HG03469 (cell line): Measurements from ENCODE around the gene SMYD3.
"Not testable (repeated sequence)": the region's sequence is repeated elsewhere in the genome, so short reads cannot be mapped to it uniquely, and the experiment has no call there.

ENCODE experiments used
- ATAC-seq: cut with Tn5 transposase; IDR thresholded peaks from one replicate; pipeline ENCODE4 v1.9.1; 2021; ENCODE audit warnings: mild to moderate bottlenecking, moderate library complexity, moderate number of reproducible peaks; ENCODE audit not compliant: unreplicated experiment

The SMYD3 gene

DNA sequence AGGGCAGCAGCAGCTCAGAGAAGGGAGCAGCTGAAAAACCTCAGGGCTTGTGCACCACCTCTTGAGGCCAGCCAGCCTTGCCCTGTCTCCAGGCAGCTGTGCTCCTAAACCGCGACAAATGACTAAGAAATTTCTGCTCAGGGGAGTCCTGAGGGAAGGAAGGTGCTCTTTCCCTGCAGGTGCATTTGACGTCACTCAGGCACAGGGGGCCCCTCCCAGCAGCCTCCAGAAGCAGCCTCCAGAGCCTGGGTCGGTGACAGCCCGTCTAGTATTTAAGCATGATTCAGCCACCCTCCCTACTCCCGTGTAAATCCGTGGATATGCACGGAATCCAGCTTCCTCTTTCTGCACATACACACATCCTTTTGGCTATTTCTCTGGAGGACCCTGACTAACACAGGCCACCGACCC is 791.8 kb downstream of the SMYD3 start:
- no peak for ATAC-seq

DNA sequence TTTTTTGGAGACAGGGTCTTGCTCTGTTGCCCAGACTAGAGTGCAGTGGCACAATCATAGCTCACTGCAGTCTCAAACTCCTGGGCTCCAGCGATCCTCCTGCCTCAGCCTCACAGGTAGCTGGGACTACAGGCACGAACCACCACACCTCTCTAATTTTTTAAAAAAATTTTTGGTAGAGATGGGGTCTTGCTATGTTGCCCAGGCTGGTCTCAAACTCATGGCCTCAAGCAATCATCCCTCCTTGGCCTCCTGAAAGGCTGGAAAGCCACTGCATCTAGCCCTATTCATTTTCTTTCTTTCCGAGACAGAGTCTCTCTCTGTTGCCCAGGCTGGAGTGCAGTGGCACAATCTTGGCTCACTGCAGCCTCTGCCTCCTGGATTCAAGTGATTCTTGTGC is 793.1 kb downstream of the SMYD3 start:
- not testable (repeated sequence) for ATAC-seq

DNA sequence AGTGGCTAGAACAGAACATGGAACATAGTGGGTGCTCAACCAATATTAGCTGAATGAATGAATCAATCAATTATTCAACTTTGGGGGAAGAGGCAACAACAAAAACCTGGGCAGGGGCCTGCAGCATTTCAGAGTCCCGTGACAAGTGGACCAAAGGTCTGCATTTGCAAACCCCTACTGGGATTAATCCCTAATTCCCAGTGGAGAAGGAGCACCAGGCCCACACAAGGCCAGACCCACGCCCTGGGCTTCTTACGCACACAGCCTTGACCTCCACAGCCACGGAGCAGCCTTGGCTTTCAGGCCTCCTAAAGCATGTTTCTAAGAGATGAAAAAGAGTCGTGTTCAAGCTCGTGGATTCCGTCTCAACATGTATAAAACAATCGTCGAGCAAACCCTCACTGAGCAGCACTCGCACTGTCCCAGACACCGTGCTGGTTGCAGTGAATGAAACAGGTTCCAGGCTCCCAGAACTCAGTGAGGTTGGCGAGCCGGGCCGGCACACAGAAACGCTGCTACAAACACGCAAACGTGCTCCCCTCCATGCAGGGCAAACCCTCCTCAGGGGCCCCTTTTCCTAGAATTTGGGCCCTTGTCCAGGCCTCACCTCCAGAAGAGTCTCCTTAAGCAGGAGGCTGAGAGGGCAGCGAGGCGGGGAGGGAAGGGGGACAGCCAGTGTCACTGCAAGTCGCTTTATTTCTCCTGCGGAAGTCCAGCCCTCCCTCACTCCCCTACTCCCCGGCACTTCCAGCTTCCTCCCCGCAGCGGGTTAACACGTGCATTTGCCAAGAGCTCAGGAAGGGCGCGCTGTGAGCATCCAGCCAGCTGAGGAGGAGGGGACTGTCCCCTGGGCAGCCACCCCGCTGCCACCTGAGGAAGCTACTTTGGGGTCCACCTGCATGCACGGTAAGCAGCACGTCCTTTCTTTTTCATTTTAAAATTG is 795.8 kb downstream of the SMYD3 start:
- no peak for ATAC-seq

DNA sequence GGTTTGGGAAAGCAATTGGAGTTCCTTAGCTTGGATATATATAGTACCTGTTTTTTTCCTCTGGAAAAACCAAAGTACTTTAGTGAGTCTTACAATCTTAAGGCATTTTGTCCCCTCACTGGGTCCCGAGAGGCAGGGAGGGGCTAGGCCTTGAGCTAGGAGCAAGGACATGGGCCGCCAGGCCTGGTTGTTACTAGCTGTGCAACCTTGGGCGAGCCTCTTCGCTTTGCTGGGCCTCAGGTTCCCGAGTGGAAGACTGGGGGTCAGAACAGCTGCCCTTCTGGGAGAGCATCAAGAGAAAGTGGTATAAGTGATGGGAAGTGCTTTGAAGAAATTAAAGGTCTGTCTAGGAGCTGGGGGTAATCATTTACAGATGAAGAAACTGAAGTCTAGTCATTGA is 799.1 kb downstream of the SMYD3 start:
- no peak for ATAC-seq

DNA sequence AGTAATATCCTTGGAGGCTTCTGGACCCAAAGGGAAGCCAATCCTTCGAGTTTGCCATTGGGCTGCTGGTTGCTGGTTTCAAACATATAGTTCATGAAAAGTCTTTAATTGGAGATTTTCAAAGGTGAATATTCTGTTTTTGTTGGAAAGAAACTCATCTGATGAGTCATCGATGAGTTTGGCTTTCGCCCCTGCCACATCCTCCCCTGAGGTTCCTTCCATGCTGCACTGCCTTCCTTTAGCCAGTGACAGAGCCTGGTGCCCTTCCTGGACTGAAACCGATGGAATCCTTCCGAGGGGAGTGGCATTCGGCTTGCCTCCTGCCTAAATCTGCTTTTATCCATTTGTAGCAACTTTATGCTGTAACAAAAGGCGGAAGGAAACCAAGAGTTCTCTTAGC is 802.3 kb downstream of the SMYD3 start:
- no peak for ATAC-seq

DNA sequence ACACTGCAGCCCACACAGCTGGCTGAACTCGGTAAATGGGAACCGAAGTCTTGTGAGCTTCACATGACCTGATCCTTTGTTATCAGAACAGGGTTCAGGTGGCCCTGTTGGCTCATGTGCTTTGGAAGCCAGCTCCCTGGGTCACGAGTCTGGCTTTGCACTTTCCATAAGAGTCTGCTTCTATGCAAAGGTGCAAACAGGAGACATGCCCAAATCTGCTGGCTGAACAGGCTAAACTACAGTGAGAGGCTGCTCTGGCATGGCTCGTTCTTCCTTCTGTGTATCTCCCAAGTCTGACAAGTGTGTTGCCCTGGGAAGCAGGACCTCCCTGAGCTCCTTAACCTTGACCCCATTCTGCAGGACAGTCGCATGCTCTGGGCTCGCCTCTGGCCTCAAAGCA is 802.7 kb downstream of the SMYD3 start:
- ATAC-seq: no peak

DNA sequence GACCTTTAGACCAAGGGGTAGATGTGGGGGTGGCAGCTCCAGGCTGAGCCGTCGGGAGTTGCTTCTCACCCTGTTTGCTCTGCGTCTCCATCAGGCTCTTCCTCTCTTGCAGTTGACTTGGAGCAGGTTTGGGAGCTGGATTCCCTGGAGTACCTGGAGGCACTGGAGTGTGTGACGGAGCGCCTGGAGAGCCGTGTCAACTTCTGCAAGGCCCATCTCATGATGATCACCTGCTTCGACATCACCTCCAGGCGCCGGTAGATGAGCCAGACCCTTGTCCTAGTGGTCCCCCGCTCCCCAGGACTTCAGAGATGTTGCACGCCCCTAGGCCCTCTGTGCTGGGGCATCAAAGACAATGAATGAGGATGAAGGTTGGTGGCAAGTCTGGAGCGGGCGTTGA is 804.7 kb downstream of the SMYD3 start:
- ATAC-seq: no peak

DNA sequence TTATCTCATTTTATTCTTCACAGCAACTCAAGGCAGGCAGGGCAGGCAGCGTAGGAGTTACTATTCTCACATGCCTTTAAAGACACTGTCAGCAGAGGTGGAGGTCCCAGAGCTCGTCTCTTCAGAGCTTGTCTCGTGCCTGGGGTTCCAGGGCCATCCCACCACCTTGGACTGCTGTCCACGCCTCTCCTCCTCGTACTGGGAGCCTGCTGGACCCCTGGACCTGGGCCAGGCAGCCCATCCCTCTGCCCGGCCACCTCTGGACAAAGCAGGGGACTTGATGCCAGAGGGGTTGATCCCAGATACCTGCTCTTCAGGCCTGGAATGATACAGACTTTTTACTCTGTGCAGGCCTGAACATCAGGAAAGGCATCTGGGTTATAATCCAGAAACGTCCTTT is 805.4 kb downstream of the SMYD3 start:
- ATAC-seq: no peak

DNA sequence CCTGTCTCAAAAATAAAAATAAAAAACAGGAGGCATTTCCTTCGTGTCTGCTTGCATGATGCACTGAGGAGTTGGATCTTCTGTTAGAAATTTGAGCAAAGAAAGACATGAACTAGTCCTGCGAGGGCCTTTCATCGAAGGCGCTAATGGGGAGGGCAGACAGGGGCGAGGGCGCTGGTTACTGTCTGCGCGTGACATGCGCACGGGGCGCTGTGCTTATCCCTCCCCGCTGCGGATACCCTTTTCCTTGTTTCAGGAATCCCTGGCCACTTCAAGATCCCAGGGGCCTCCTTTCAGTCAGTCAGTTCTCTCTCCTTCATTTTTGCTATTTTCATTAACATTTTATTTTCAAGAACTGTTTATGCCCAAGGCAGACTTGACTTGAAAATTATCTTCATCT is 806.4 kb downstream of the SMYD3 start:
- ATAC-seq: no peak
